Transverse colon (tissue), 4 donors: ENCODE results near the gene PTGFRN. TPM values are rescaled to one million over a fixed set of nuclear protein-coding genes. Genes with fewer than 3 reads are reported as not detected.

ENCODE experiments used
- DNase-seq: peaks from one replicate; pipeline ENCODE4 v3.0.0-alpha.2; 2019
- H3K27ac ChIP-seq, 4 donors: fragments of 200-600 bp; sonication (generic); 2 replicates each; pipeline ENCODE4 v1.5.1; 2016 to 2018; ENCODE audit warnings: inconsistent platforms in 4 of 4
- H3K27me3 ChIP-seq: fragments of 200-600 bp; sonication (generic); 2 replicates; pipeline ENCODE4 v1.5.1; 2017; ENCODE audit warnings: inconsistent platforms
- H3K36me3 ChIP-seq, 4 donors: fragments of 200-600 bp; sonication (generic); 2 replicates each; pipeline ENCODE4 v1.5.1; 2017 to 2019; ENCODE audit warnings: inconsistent platforms in 4 of 4
- H3K4me1 ChIP-seq, 4 donors: fragments of 200-600 bp; sonication (generic); 2 replicates each; pipeline ENCODE4 v1.5.1; 2017 to 2020; ENCODE audit warnings: inconsistent platforms in 4 of 4
- H3K4me3 ChIP-seq, 4 donors: fragments of 200-600 bp; sonication (generic); 1 replicate in 1 of 4; 2 replicates in 3 of 4; pipeline versions ENCODE4 v1.5.1 to v1.6.1; 2017 to 2019; ENCODE audit warnings: inconsistent platforms in 4 of 4
- H3K9me3 ChIP-seq, 2 donors: fragments of 200-600 bp; sonication (generic); 2 replicates each; pipeline ENCODE4 v1.5.1; 2017 to 2019; ENCODE audit warnings: inconsistent platforms in 2 of 2
- CTCF ChIP-seq, 5 experiments: fragments of 200-600 bp in 3 of 5; fragments of 450-650 bp in 2 of 5; sonication (generic) in 3 of 5; IDR thresholded peaks; 1 replicate in 2 of 5; 2 replicates in 3 of 5; pipeline ENCODE4 v1.5.1; 2016 to 2017; ENCODE audit warnings: antibody characterized with exemption in 5 of 5, inconsistent platforms in 3 of 5, mild to moderate bottlenecking in 2 of 5, moderate library complexity in 1 of 5
- EP300 ChIP-seq: sonication (generic); formaldehyde crosslinking; IDR thresholded peaks from one replicate; pipeline ENCODE4 v1.6.1; 2017; ENCODE audit warnings: antibody characterized with exemption, low read depth
- POLR2A ChIP-seq: fragments of 450-650 bp; IDR thresholded peaks from one replicate; pipeline ENCODE4 v1.6.1; 2016; ENCODE audit warnings: antibody characterized with exemption, mild to moderate bottlenecking, moderate library complexity
- POLR2AphosphoS5 ChIP-seq, 3 donors: sonication (generic); formaldehyde crosslinking; IDR thresholded peaks; one replicate each; pipeline ENCODE4 v1.6.1; 2016; ENCODE audit warnings: antibody characterized with exemption in 3 of 3
- WGBS, 2 donors: methylation state at CpG; one replicate each; pipeline ENCODE4 v1.1.5; 2018; ENCODE audit warnings: low coverage in 1 of 2; 5-methylcytosine and 5-hydroxymethylcytosine counted together
- in situ Hi-C, 4 donors: fragments of 200-750 bp; cut with MboI; loops; one replicate each; pipeline versions ENCODE4 v1.15.0 to v1.15.1; 2017; ENCODE audit warnings: low sequenced_read_pairs in 3 of 4, low pct_ligation_motif_present in 1 of 4, low pct_unique_long_range_greater_than_20kb in 1 of 4
- intact Hi-C: fragments of 100-400 bp; cut with DNase I; formaldehyde crosslinking; loops from one replicate; pipeline ENCODE4 v1.15.1; 2023; ENCODE audit warnings: low total_unique reads
- total RNA-seq, 4 donors: library from RNA; depleted of rRNA; stranded (reverse); fragments of >200 nt; gene quantifications; one replicate each; pipeline ENCODE4 v1.1.0, GENCODE V29; 2016

Gene PTGFRN
- total RNA-seq, 4 donors from 2014 or later: 39.6 to 98.9 (median 73.9) TPM

GRCh38 chr1:116868385-116868784 is 41.3 kb upstream of the PTGFRN start:
- no peak for TF ChIP-seq POLR2AphosphoS5 (IDR thresholded peaks at IDR 0.05)
- TF ChIP-seq POLR2A: no peak
- no peak for TF ChIP-seq EP300
- TF ChIP-seq CTCF (IDR thresholded peaks at IDR 0.05): no peak
- no peak for DNase-seq
- intact Hi-C loops: no loop called here

GRCh38 chr1:116869611-116870010 is 40.1 kb upstream of the PTGFRN start:
- no peak for DNase-seq
- no peaks in the 10 kb centered on the region for H3K4me1 ChIP-seq
- TF ChIP-seq POLR2AphosphoS5 (IDR thresholded peaks at IDR 0.05): no peak
- no peak for TF ChIP-seq POLR2A
- TF ChIP-seq CTCF (IDR thresholded peaks at IDR 0.05): no peak
- no peak overlapping the region for H3K4me3 ChIP-seq
- in situ Hi-C loops (no loop called here), intact Hi-C loops (no loop called here)
- H3K36me3 ChIP-seq: no peaks in the 10 kb centered on the region
- WGBS, 2 donors: 94 to 98% methylated on average over 4 of the region's 4 CpGs
- no peaks in the 10 kb centered on the region for H3K27me3 ChIP-seq
- H3K9me3 ChIP-seq: peaks cover 0 to 4% of the 10 kb centered on the region in 2 donors
- no peak overlapping the region for H3K27ac ChIP-seq

More at GRCh38 chr1:116868385-116868784, 41.3 kb upstream of the PTGFRN start:
- WGBS, 2 donors: 40 to 43% methylated on average over 2 to 3 of the region's 3 CpGs
- Histone ChIP-seq H3K4me1 (no peaks in the 10 kb centered on the region), H3K27ac (no peak overlapping the region), H3K9me3 (peaks cover 0 to 4% of the 10 kb centered on the region in 2 donors), H3K4me3 (no peak overlapping the region), H3K27me3 (no peaks in the 10 kb centered on the region), H3K36me3 (no peaks in the 10 kb centered on the region)
- in situ Hi-C loops: no loop called here

- Histone ChIP-seq H3K4me1 (no peaks in the 10 kb centered on the region), H3K27ac (no peak overlapping the region), H3K36me3 (no peaks in the 10 kb centered on the region), H3K4me3 (no peak overlapping the region), H3K9me3 (peaks cover 0 to 4% of the 10 kb centered on the region in 2 donors), H3K27me3 (no peaks in the 10 kb centered on the region)
- in situ Hi-C loops: no loop called here
- TF ChIP-seq POLR2A (no peak), POLR2AphosphoS5 (IDR thresholded peaks at IDR 0.05) (no peak), EP300 (no peak)
- intact Hi-C loops: no loop called here
- no peak for DNase-seq
- WGBS, 2 donors: 70 to 74% methylated on average over 6 to 7 of the region's 7 CpGs
These were observed 39.4 kb upstream of the PTGFRN start for GRCh38 chr1:116870300-116870699.

GRCh38 chr1:116871779-116872146 is 38.0 kb upstream of the PTGFRN start:
- no peak for DNase-seq
- Histone ChIP-seq H3K9me3 (no peaks in the 10 kb centered on the region), H3K36me3 (no peaks in the 10 kb centered on the region), H3K4me3 (no peak overlapping the region), H3K27ac (peak overlapping the region in 2 of 4 donors; percentile 4 to 54), H3K4me1 (no peaks in the 10 kb centered on the region), H3K27me3 (no peaks in the 10 kb centered on the region)
- in situ Hi-C loops: no loop called here
- TF ChIP-seq POLR2AphosphoS5 (IDR thresholded peaks at IDR 0.05): peak; percentile 20 to 56 (median 48)
- no peak for TF ChIP-seq EP300
- intact Hi-C loops: no loop called here
- 85 to 87% methylated on average over 4 of the region's 4 CpGs for WGBS, 2 donors

- no peaks in the 10 kb centered on the region for H3K9me3 ChIP-seq
- 70 to 77% methylated on average over 4 to 6 of the region's 6 CpGs for WGBS, 2 donors
- TF ChIP-seq POLR2AphosphoS5 (IDR thresholded peaks at IDR 0.05) (no peak), EP300 (no peak), CTCF (IDR thresholded peaks at IDR 0.05) (no peak), POLR2A (no peak)
These were observed 35.9 kb upstream of the PTGFRN start for GRCh38 chr1:116873680-116874271.

More at GRCh38 chr1:116873680-116874271, 35.9 kb upstream of the PTGFRN start:
- Histone ChIP-seq H3K36me3 (no peaks in the 10 kb centered on the region), H3K4me1 (peaks cover 4 to 16% (median 7%) of the 10 kb centered on the region in 4 donors), H3K27me3 (no peaks in the 10 kb centered on the region), H3K27ac (no peak overlapping the region), H3K4me3 (no peak overlapping the region)
- no peak for DNase-seq
- intact Hi-C loops: no loop called here
- in situ Hi-C loops: no loop called here
